Thyroid gland (tissue), 4 donors: Measurements from ENCODE around the gene RAPGEF1. TPM values are rescaled to one million over a fixed set of nuclear protein-coding genes. Genes with fewer than 3 reads are reported as not detected.

ENCODE experiments used
- DNase-seq, 2 donors: peaks; one replicate each; pipeline ENCODE4 v3.0.0-alpha.2; 2019
- H3K27ac ChIP-seq, 3 donors: fragments of 200-600 bp; sonication (generic); 1 replicate in 2 of 3; 2 replicates in 1 of 3; pipeline ENCODE4 v1.5.1; 2016 to 2019; ENCODE audit warnings: mild to moderate bottlenecking in 1 of 3, moderate library complexity in 1 of 3
- H3K27me3 ChIP-seq: fragments of 200-600 bp; sonication (generic); one replicate; pipeline ENCODE4 v1.5.1; 2019
- H3K36me3 ChIP-seq, 2 donors: fragments of 200-600 bp; sonication (generic); one replicate each; pipeline ENCODE4 v1.5.1; 2016 to 2019
- H3K4me1 ChIP-seq, 2 donors: fragments of 200-600 bp; sonication (generic); one replicate each; pipeline ENCODE4 v1.5.1; 2017 to 2019
- H3K4me3 ChIP-seq, 3 donors: fragments of 200-600 bp; sonication (generic); replicated peaks in 1 of 3; 1 replicate in 2 of 3; 2 replicates in 1 of 3; pipeline ENCODE4 v1.5.1; 2016; ENCODE audit warnings: mild to moderate bottlenecking in 1 of 3
- H3K9me3 ChIP-seq: fragments of 200-600 bp; sonication (generic); one replicate; pipeline ENCODE4 v1.5.1; 2017
- CTCF ChIP-seq, 6 experiments: fragments of 200-600 bp in 3 of 6; fragments of 450-650 bp in 3 of 6; sonication (generic) in 3 of 6; IDR thresholded peaks; one replicate each; pipeline ENCODE4 v1.5.1; 2016 to 2019; ENCODE audit warnings: antibody characterized with exemption in 6 of 6, mild to moderate bottlenecking in 2 of 6, inconsistent platforms in 1 of 6, moderate library complexity in 1 of 6
- POLR2A ChIP-seq, 2 donors: fragments of 450-650 bp; IDR thresholded peaks; one replicate each; pipeline ENCODE4 v1.6.1; 2017; ENCODE audit warnings: antibody characterized with exemption in 2 of 2, mild to moderate bottlenecking in 2 of 2, moderate library complexity in 1 of 2
- WGBS, 2 donors: methylation state at CpG; one replicate each; pipeline ENCODE4 v1.1.5; 2017; 5-methylcytosine and 5-hydroxymethylcytosine counted together
- intact Hi-C: fragments of 100-400 bp; cut with DNase I; formaldehyde crosslinking; loops from one replicate; pipeline ENCODE4 v1.15.1; 2023
- total RNA-seq, 4 donors: library from RNA; depleted of rRNA; stranded (reverse); fragments of >200 nt; gene quantifications; one replicate each; pipeline ENCODE4 v1.2.3, GENCODE V29; 2016

Gene RAPGEF1
- total RNA-seq, 4 donors from 2014 or later: 39.6 to 52.5 (median 44.9) TPM

- Histone ChIP-seq H3K4me3 (no peak overlapping the region), H3K36me3 (peaks cover 29 to 35% of the 10 kb centered on the region in 2 donors), H3K27ac (no peak overlapping the region), H3K27me3 (no peaks in the 10 kb centered on the region), H3K9me3 (no peaks in the 10 kb centered on the region), H3K4me1 (no peaks in the 10 kb centered on the region)
- no peak for DNase-seq
- WGBS, 2 donors: 87 to 98% methylated on average over 8 to 10 of the region's 16 CpGs
- intact Hi-C loops: no loop called here
- no peak for TF ChIP-seq POLR2A (IDR thresholded peaks at IDR 0.05)
- no peak for TF ChIP-seq CTCF (IDR thresholded peaks at IDR 0.05)
Observed at GRCh38 chr9:131589124-131589711, 150.7 kb downstream of the RAPGEF1 start.

GRCh38 chr9:131588396-131588795 lies 151.5 kb downstream of the RAPGEF1 start:
- 86 to 94% methylated on average over 5 to 8 of the region's 9 CpGs for WGBS, 2 donors
- TF ChIP-seq CTCF (IDR thresholded peaks at IDR 0.05): no peak
- TF ChIP-seq POLR2A (IDR thresholded peaks at IDR 0.05): no peak
- H3K27me3 ChIP-seq: no peaks in the 10 kb centered on the region
- no peak overlapping the region for H3K27ac ChIP-seq
- H3K4me1 ChIP-seq: no peaks in the 10 kb centered on the region
- intact Hi-C loops: no loop called here
- DNase-seq: no peak
- H3K9me3 ChIP-seq: no peaks in the 10 kb centered on the region
- H3K36me3 ChIP-seq: peaks cover 38 to 40% of the 10 kb centered on the region in 2 donors
- no peak overlapping the region for H3K4me3 ChIP-seq

- H3K4me3 ChIP-seq: no peak overlapping the region
- TF ChIP-seq CTCF (IDR thresholded peaks at IDR 0.05): no peak
- no peak for TF ChIP-seq POLR2A (IDR thresholded peaks at IDR 0.05)
- no peak overlapping the region for H3K27ac ChIP-seq
- DNase-seq: no peak
- H3K27me3 ChIP-seq: no peaks in the 10 kb centered on the region
- WGBS, 2 donors: 88 to 89% methylated on average over 11 to 12 of the region's 14 CpGs
- peaks cover 43% of the 10 kb centered on the region in 2 donors for H3K36me3 ChIP-seq
- no peaks in the 10 kb centered on the region for H3K4me1 ChIP-seq
- no peaks in the 10 kb centered on the region for H3K9me3 ChIP-seq
- intact Hi-C loops: no loop called here
Observed at GRCh38 chr9:131587906-131588305, 152.0 kb downstream of the RAPGEF1 start.

- H3K27me3 ChIP-seq: no peaks in the 10 kb centered on the region
- 86 to 91% methylated on average over 6 to 9 of the region's 9 CpGs for WGBS, 2 donors
- H3K9me3 ChIP-seq: no peaks in the 10 kb centered on the region
- no peak overlapping the region for H3K4me3 ChIP-seq
- H3K36me3 ChIP-seq: peaks cover 45 to 49% of the 10 kb centered on the region in 2 donors
- no peak for TF ChIP-seq CTCF (IDR thresholded peaks at IDR 0.05)
- TF ChIP-seq POLR2A (IDR thresholded peaks at IDR 0.05): no peak
- intact Hi-C loops: no loop called here
- H3K4me1 ChIP-seq: no peaks in the 10 kb centered on the region
- H3K27ac ChIP-seq: no peak overlapping the region
- DNase-seq: no peak
Observed at GRCh38 chr9:131587331-131587730, 152.5 kb downstream of the RAPGEF1 start.

GRCh38 chr9:131585375-131585774 lies 154.5 kb downstream of the RAPGEF1 start:
- 76 to 84% methylated on average over 8 of the region's 8 CpGs for WGBS, 2 donors
- Histone ChIP-seq H3K9me3 (no peaks in the 10 kb centered on the region), H3K4me3 (no peak overlapping the region), H3K4me1 (no peaks in the 10 kb centered on the region), H3K27ac (no peak overlapping the region), H3K27me3 (no peaks in the 10 kb centered on the region), H3K36me3 (peaks cover 45 to 66% of the 10 kb centered on the region in 2 donors)
- TF ChIP-seq POLR2A (IDR thresholded peaks at IDR 0.05) (no peak), CTCF (IDR thresholded peaks at IDR 0.05) (no peak)
- intact Hi-C loops: no loop called here
- no peak for DNase-seq
